ENCODE data around the gene DNAI1.

DNA sequence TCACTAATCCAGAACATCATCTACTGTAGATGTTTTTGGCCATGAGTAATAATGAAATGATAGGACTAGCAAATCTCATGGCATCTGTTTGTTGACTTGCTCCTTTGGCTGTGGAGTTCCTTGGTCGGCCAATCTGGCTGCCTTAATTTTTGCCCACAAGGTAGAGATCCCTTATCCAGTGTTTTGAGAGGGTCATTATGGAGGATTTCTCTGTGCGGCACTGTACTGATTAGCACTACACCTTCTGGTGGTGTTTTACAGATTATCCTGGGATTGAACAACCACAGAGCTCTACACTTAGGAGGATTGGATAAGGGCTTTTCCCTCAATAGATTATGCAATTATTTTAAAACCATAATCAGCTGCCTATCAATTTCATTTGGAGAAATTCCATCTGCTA, 67.4 kb downstream of the DNAI1 start:
- TF ChIP-seq KAT2A (conservative IDR thresholded peaks at IDR 0.05; ENCODE audit: control insufficient read depth, low read depth, low read length) (no peak), RAD21 (IDR thresholded peaks at IDR 0.05; ENCODE audit: insufficient read depth, low read depth, low read length) (no peak), FOXK2 (IDR thresholded peaks at IDR 0.05) (no peak), BACH1 (IDR thresholded peaks at IDR 0.05; ENCODE audit: borderline replicate concordance) (no peak), ZNF217 (IDR thresholded peaks at IDR 0.05) (no peak), YY1 (IDR thresholded peaks at IDR 0.05; ENCODE audit: low read depth, low read length) (no peak), ETV6 (conservative IDR thresholded peaks at IDR 0.05 in 1 of 2, IDR thresholded peaks at IDR 0.05 in 1 of 2; ENCODE audit: borderline replicate concordance in 1 of 2, low read depth in 1 of 2) (no peak), EZH2 (IDR thresholded peaks at IDR 0.05; ENCODE audit: borderline replicate concordance, control insufficient read depth, low read depth, low read length) (no peak), TCF12 (IDR thresholded peaks at IDR 0.05; ENCODE audit: low read depth, low read length) (no peak), EP300 (IDR thresholded peaks at IDR 0.05; ENCODE audit: borderline replicate concordance in 1 of 2, control insufficient read depth in 1 of 2, low read depth in 2 of 2, low read length in 2 of 2) (no peak)
- TF ChIP-seq, protein P1, sequence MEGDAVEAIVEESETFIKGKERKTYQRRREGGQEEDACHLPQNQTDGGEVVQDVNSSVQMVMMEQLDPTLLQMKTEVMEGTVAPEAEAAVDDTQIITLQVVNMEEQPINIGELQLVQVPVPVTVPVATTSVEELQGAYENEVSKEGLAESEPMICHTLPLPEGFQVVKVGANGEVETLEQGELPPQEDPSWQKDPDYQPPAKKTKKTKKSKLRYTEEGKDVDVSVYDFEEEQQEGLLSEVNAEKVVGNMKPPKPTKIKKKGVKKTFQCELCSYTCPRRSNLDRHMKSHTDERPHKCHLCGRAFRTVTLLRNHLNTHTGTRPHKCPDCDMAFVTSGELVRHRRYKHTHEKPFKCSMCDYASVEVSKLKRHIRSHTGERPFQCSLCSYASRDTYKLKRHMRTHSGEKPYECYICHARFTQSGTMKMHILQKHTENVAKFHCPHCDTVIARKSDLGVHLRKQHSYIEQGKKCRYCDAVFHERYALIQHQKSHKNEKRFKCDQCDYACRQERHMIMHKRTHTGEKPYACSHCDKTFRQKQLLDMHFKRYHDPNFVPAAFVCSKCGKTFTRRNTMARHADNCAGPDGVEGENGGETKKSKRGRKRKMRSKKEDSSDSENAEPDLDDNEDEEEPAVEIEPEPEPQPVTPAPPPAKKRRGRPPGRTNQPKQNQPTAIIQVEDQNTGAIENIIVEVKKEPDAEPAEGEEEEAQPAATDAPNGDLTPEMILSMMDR (IDR thresholded peaks at IDR 0.05 in 2 of 3, conservative IDR thresholded peaks at IDR 0.05 in 1 of 3; ENCODE audit: control insufficient read depth in 2 of 3, extremely low read depth in 1 of 3, insufficient read depth in 1 of 3, low read depth in 3 of 3, low read length in 3 of 3): no peak
- TF ChIP-seq, protein P2, sequence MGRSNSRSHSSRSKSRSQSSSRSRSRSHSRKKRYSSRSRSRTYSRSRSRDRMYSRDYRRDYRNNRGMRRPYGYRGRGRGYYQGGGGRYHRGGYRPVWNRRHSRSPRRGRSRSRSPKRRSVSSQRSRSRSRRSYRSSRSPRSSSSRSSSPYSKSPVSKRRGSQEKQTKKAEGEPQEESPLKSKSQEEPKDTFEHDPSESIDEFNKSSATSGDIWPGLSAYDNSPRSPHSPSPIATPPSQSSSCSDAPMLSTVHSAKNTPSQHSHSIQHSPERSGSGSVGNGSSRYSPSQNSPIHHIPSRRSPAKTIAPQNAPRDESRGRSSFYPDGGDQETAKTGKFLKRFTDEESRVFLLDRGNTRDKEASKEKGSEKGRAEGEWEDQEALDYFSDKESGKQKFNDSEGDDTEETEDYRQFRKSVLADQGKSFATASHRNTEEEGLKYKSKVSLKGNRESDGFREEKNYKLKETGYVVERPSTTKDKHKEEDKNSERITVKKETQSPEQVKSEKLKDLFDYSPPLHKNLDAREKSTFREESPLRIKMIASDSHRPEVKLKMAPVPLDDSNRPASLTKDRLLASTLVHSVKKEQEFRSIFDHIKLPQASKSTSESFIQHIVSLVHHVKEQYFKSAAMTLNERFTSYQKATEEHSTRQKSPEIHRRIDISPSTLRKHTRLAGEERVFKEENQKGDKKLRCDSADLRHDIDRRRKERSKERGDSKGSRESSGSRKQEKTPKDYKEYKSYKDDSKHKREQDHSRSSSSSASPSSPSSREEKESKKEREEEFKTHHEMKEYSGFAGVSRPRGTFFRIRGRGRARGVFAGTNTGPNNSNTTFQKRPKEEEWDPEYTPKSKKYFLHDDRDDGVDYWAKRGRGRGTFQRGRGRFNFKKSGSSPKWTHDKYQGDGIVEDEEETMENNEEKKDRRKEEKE (IDR thresholded peaks at IDR 0.05): no peak

Data from GM12878 (cell line).